SK-N-SH treated with all-trans-retinoic acid at 6 μM for 48 hours (cell line): ENCODE results near the gene SGPP2.

ENCODE experiments used
- ATAC-seq: fragments of 200-7000 bp; cut with Tn5 transposase; 3 replicates; pipeline ENCODE4 v1.9.1; 2020; ENCODE audit warnings: mild to moderate bottlenecking, moderate library complexity
- ARNTL ChIP-seq: fragments of 450-650 bp; formaldehyde crosslinking; IDR thresholded peaks from 2 replicates; pipeline ENCODE4 v1.5.0; 2020; ENCODE audit warnings: low read depth, mild to moderate bottlenecking, moderate library complexity, borderline replicate concordance
- BACH2 ChIP-seq: fragments of 250-450 bp; sonication (Bioruptor Pico); IDR thresholded peaks from 2 replicates; pipeline ENCODE4 v1.9.0; 2021; ENCODE audit warnings: mild to moderate bottlenecking, borderline replicate concordance
- CSDC2 ChIP-seq: fragments of 250-450 bp; sonication (Bioruptor Pico); IDR thresholded peaks from 2 replicates; pipeline ENCODE4 v1.5.0; 2020; ENCODE audit warnings: mild to moderate bottlenecking, moderate library complexity
- ESRRG ChIP-seq: fragments of 250-450 bp; sonication (Bioruptor Pico); IDR thresholded peaks from 2 replicates; pipeline ENCODE4 v1.6.1; 2021; ENCODE audit warnings: mild to moderate bottlenecking
- GLIS3 ChIP-seq: fragments of 250-450 bp; sonication (Bioruptor Pico); IDR thresholded peaks from 2 replicates; pipeline ENCODE4 v1.5.0; 2020; ENCODE audit warnings: mild to moderate bottlenecking, moderate library complexity
- ISL1 ChIP-seq: fragments of 250-450 bp; sonication (Bioruptor Pico); IDR thresholded peaks from 2 replicates; pipeline ENCODE4 v2.1.2; 2022; ENCODE audit warnings: mild to moderate bottlenecking, moderate library complexity
- OSR1 ChIP-seq: fragments of 250-450 bp; sonication (Bioruptor Pico); IDR thresholded peaks from 2 replicates; pipeline ENCODE4 v1.8.0; 2022; ENCODE audit warnings: moderate library complexity, mild to moderate bottlenecking, inconsistent platforms
- PPARA ChIP-seq: fragments of 250-450 bp; sonication (Bioruptor Pico); IDR thresholded peaks from 2 replicates; pipeline ENCODE4 v1.5.0; 2020; ENCODE audit warnings: mild to moderate bottlenecking, borderline replicate concordance
- RARB ChIP-seq: fragments of 250-450 bp; sonication (Bioruptor Pico); IDR thresholded peaks from 2 replicates; pipeline ENCODE4 v1.8.0; 2021; ENCODE audit warnings: mild to moderate bottlenecking, moderate library complexity
- TCF4 ChIP-seq: fragments of 250-450 bp; sonication (Bioruptor Pico); IDR thresholded peaks from 2 replicates; pipeline ENCODE4 v1.8.0; 2021; ENCODE audit warnings: mild to moderate bottlenecking, moderate library complexity, borderline replicate concordance
- TOX ChIP-seq: fragments of 250-450 bp; sonication (Bioruptor Pico); IDR thresholded peaks from 2 replicates; pipeline ENCODE4 v1.8.0; 2021; ENCODE audit warnings: mild to moderate bottlenecking, moderate library complexity, borderline replicate concordance
- ZC3H10 ChIP-seq: fragments of 250-450 bp; sonication (Bioruptor Pico); IDR thresholded peaks from 2 replicates; pipeline ENCODE4 v1.5.1; 2021; ENCODE audit warnings: mild to moderate bottlenecking, moderate library complexity
- ZFP3 ChIP-seq: fragments of 250-450 bp; sonication (Bioruptor Pico); IDR thresholded peaks from 2 replicates; pipeline ENCODE4 v1.5.0; 2020; ENCODE audit warnings: mild to moderate bottlenecking, moderate library complexity
- ZFP30 ChIP-seq: fragments of 450-650 bp; formaldehyde crosslinking; IDR thresholded peaks from 2 replicates; pipeline ENCODE4 v1.5.0; 2022; ENCODE audit warnings: mild to moderate bottlenecking, moderate library complexity
- ZNF565 ChIP-seq: fragments of 450-650 bp; formaldehyde crosslinking; conservative IDR thresholded peaks from 2 replicates; pipeline ENCODE4 v1.5.0; 2020; ENCODE audit warnings: low read depth, mild to moderate bottlenecking, moderate library complexity
- ZNF70 ChIP-seq: fragments of 450-650 bp; formaldehyde crosslinking; IDR thresholded peaks from 2 replicates; pipeline ENCODE4 v1.5.0; 2020; ENCODE audit warnings: mild to moderate bottlenecking, moderate library complexity
- TF ChIP-seq, protein P1 (sequence below): fragments of 250-450 bp; sonication (Bioruptor Pico); IDR thresholded peaks from 2 replicates; pipeline ENCODE4 v1.8.0; 2020; ENCODE audit warnings: mild to moderate bottlenecking, moderate library complexity, borderline replicate concordance
- TF ChIP-seq, protein P2 (sequence below): fragments of 250-450 bp; sonication (Bioruptor Pico); IDR thresholded peaks from 2 replicates; pipeline ENCODE4 v1.5.0; 2020; ENCODE audit warnings: mild to moderate bottlenecking, moderate library complexity
- TF ChIP-seq, protein P3 (sequence below): fragments of 250-450 bp; sonication (Bioruptor Pico); IDR thresholded peaks from 2 replicates; pipeline ENCODE4 v1.5.1; 2020; ENCODE audit warnings: low read depth, mild to moderate bottlenecking, moderate library complexity
- TF ChIP-seq, protein P4 (sequence below): fragments of 250-450 bp; sonication (Bioruptor Pico); IDR thresholded peaks from 2 replicates; pipeline ENCODE4 v1.8.0; 2021; ENCODE audit warnings: low read depth, mild to moderate bottlenecking, moderate library complexity, borderline replicate concordance

SGPP2 gene

DNA sequence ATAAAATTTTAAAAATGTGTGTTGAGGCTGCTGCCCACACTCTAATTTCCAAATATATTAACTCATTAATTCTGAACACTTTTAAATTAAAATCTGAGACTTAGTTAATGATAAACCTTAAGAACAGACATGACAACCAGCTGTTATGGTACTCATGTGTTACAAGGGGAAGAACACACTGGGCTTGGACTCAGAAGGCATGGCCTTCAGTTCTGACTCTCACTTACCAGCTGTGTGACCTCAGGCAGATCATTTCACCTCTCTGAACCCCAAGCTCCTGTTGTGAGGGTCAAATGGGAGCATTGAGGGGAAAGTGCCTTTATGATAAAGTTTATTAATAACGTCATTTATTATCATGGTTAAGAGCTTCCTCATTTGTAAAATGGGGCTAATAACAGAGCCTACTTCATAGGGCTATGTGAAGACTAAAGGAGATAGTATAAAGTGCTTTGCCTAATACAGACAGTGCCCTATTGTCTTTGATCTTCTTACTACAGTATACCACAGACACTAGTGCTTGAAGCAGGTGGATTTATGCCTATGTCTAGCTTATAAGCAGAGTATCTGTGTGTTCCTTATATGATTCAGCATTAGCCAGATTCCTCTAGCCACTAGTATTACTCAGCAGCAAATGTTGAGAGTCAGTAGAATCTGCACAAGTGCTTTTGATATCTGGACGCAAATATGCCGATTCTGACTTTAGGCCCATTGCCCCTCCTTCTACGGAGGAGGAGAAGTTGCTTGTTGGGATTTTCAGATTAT lies 99.6 kb downstream of the SGPP2 start:
- no peak for TF ChIP-seq OSR1 (CRISPR knock-in tag)
- TF ChIP-seq ZFP3 (CRISPR knock-in tag) = no peak
- TF ChIP-seq ZNF70 (CRISPR knock-in tag) = no peak
- no peak for TF ChIP-seq ZC3H10
- TF ChIP-seq ESRRG = no peak
- TF ChIP-seq, protein P1, sequence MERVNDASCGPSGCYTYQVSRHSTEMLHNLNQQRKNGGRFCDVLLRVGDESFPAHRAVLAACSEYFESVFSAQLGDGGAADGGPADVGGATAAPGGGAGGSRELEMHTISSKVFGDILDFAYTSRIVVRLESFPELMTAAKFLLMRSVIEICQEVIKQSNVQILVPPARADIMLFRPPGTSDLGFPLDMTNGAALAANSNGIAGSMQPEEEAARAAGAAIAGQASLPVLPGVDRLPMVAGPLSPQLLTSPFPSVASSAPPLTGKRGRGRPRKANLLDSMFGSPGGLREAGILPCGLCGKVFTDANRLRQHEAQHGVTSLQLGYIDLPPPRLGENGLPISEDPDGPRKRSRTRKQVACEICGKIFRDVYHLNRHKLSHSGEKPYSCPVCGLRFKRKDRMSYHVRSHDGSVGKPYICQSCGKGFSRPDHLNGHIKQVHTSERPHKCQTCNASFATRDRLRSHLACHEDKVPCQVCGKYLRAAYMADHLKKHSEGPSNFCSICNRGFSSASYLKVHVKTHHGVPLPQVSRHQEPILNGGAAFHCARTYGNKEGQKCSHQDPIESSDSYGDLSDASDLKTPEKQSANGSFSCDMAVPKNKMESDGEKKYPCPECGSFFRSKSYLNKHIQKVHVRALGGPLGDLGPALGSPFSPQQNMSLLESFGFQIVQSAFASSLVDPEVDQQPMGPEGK (CRISPR knock-in tag) = no peak
- no peak for TF ChIP-seq ARNTL (CRISPR knock-in tag)
- no peak for TF ChIP-seq TCF4
- no peak for TF ChIP-seq ISL1
- TF ChIP-seq, protein P2, sequence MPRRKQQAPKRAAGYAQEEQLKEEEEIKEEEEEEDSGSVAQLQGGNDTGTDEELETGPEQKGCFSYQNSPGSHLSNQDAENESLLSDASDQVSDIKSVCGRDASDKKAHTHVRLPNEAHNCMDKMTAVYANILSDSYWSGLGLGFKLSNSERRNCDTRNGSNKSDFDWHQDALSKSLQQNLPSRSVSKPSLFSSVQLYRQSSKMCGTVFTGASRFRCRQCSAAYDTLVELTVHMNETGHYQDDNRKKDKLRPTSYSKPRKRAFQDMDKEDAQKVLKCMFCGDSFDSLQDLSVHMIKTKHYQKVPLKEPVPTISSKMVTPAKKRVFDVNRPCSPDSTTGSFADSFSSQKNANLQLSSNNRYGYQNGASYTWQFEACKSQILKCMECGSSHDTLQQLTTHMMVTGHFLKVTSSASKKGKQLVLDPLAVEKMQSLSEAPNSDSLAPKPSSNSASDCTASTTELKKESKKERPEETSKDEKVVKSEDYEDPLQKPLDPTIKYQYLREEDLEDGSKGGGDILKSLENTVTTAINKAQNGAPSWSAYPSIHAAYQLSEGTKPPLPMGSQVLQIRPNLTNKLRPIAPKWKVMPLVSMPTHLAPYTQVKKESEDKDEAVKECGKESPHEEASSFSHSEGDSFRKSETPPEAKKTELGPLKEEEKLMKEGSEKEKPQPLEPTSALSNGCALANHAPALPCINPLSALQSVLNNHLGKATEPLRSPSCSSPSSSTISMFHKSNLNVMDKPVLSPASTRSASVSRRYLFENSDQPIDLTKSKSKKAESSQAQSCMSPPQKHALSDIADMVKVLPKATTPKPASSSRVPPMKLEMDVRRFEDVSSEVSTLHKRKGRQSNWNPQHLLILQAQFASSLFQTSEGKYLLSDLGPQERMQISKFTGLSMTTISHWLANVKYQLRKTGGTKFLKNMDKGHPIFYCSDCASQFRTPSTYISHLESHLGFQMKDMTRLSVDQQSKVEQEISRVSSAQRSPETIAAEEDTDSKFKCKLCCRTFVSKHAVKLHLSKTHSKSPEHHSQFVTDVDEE (CRISPR knock-in tag) = no peak
- TF ChIP-seq ZNF565 = no peak
- no peak for TF ChIP-seq GLIS3 (CRISPR knock-in tag)
- no peak for TF ChIP-seq TOX
- no peak for TF ChIP-seq ZFP30 (CRISPR knock-in tag)
- TF ChIP-seq, protein P3, sequence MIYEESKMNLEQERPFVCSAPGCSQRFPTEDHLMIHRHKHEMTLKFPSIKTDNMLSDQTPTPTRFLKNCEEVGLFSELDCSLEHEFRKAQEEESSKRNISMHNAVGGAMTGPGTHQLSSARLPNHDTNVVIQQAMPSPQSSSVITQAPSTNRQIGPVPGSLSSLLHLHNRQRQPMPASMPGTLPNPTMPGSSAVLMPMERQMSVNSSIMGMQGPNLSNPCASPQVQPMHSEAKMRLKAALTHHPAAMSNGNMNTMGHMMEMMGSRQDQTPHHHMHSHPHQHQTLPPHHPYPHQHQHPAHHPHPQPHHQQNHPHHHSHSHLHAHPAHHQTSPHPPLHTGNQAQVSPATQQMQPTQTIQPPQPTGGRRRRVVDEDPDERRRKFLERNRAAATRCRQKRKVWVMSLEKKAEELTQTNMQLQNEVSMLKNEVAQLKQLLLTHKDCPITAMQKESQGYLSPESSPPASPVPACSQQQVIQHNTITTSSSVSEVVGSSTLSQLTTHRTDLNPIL = no peak
- TF ChIP-seq, protein P4, sequence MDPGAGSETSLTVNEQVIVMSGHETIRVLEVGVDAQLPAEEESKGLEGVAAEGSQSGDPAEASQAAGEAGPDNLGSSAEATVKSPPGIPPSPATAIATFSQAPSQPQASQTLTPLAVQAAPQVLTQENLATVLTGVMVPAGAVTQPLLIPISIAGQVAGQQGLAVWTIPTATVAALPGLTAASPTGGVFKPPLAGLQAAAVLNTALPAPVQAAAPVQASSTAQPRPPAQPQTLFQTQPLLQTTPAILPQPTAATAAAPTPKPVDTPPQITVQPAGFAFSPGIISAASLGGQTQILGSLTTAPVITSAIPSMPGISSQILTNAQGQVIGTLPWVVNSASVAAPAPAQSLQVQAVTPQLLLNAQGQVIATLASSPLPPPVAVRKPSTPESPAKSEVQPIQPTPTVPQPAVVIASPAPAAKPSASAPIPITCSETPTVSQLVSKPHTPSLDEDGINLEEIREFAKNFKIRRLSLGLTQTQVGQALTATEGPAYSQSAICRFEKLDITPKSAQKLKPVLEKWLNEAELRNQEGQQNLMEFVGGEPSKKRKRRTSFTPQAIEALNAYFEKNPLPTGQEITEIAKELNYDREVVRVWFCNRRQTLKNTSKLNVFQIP (CRISPR knock-in tag) = no peak
- no peak for TF ChIP-seq CSDC2 (CRISPR knock-in tag)
- TF ChIP-seq PPARA (CRISPR knock-in tag) = no peak
- no peak for ATAC-seq

DNA sequence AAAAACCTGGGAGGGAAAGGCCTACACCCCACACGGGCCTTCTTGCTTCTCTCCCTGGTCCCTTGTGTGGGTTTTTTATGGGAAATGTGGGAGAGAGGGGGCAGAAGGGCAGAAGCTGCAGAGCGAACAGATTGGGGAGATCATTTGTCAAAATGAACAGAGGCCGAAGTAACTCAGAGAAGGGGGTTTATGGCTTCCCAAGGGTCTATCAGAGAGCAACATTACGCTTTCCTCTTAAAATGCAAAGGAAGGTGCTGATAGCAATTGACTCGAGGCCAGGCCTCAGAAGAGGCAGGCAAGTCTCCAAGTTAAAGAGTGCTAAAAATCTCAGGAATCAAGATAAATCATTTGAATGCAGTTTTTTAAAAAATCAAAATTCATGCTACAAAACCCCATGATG lies 101.5 kb downstream of the SGPP2 start:
- TF ChIP-seq BACH2 (CRISPR knock-in tag) = no peak
- no peak for TF ChIP-seq CSDC2 (CRISPR knock-in tag)
- TF ChIP-seq ZC3H10 = no peak
- TF ChIP-seq, protein P2 (CRISPR knock-in tag) = no peak
- TF ChIP-seq, protein P4 (CRISPR knock-in tag) = no peak
- TF ChIP-seq OSR1 (CRISPR knock-in tag) = no peak
- no peak for TF ChIP-seq RARB (CRISPR knock-in tag)
- TF ChIP-seq TOX = no peak
- TF ChIP-seq ZFP3 (CRISPR knock-in tag) = no peak
- TF ChIP-seq ZFP30 (CRISPR knock-in tag) = no peak
- no peak for TF ChIP-seq ISL1
- no peak for TF ChIP-seq TCF4
- no peak for ATAC-seq
